Kidney (tissue), 14 donors: ENCODE results near the gene SEMA4G. TPM values are rescaled to one million over a fixed set of nuclear protein-coding genes. Genes with fewer than 3 reads are reported as not detected.

Experiments
- DNase-seq, 5 donors: peaks; one replicate each; pipeline ENCODE4 v3.0.0-alpha.2; 2013 to 2020
- FAIRE-seq: peaks from 2 replicates; lab custom pipeline; 2012; peaks lifted over from hg19 to GRCh38; lab: Jason Lieb, UNC
- H3K27ac ChIP-seq, 2 donors: one replicate each; pipeline ENCODE4 v1.7.0; 2013; ENCODE audit warnings: low read depth in 2 of 2, low read length in 2 of 2, inconsistent platforms in 1 of 2
- H3K27me3 ChIP-seq: one replicate; pipeline ENCODE4 v1.7.1; 2013; ENCODE audit warnings: low read length, inconsistent platforms; ENCODE audit not compliant: control insufficient read depth, insufficient read depth
- H3K36me3 ChIP-seq, 3 donors: one replicate each; pipeline versions ENCODE4 v1.7.0 to v1.7.1; 2013; ENCODE audit warnings: low read length in 3 of 3, control low read depth in 1 of 3, inconsistent platforms in 1 of 3; ENCODE audit not compliant: insufficient read depth in 3 of 3, control insufficient read depth in 2 of 3
- H3K4me1 ChIP-seq, 3 donors: one replicate each; pipeline versions ENCODE4 v1.7.0 to v1.7.1; 2013; ENCODE audit warnings: low read length in 3 of 3, inconsistent platforms in 1 of 3, low read depth in 1 of 3; ENCODE audit not compliant: control insufficient read depth in 2 of 3, insufficient read depth in 2 of 3
- H3K4me3 ChIP-seq, 3 donors: one replicate each; pipeline versions ENCODE4 v1.7.0 to v1.8.1; 2013; ENCODE audit warnings: low read length in 3 of 3, control low read depth in 1 of 3, inconsistent platforms in 1 of 3
- H3K9ac ChIP-seq, 3 donors: one replicate each; pipeline versions ENCODE4 v1.7.0 to v1.7.1; 2013; ENCODE audit warnings: low read length in 3 of 3, control low read depth in 1 of 3, inconsistent platforms in 1 of 3
- H3K9me3 ChIP-seq, 3 donors: one replicate each; pipeline versions ENCODE4 v1.7.0 to v1.7.1; 2013; ENCODE audit warnings: low read length in 3 of 3, control low read depth in 1 of 3, inconsistent platforms in 1 of 3; ENCODE audit not compliant: control insufficient read depth in 2 of 3, insufficient read depth in 1 of 3
- intact Hi-C: fragments of 100-400 bp; cut with DNase I; formaldehyde crosslinking; loops from one replicate; pipeline ENCODE4 v1.11.1; 2022
- polyA plus RNA-seq: library from polyadenylated mRNA; stranded (reverse); fragments of 350-450 nt; fragmentation: Illumina TruSeq; extraction: RNeasy Lipid Tissue Mini Kit (QIAGEN cat#74804); gene quantifications from one replicate; pipeline ENCODE4 v1.2.3, GENCODE V29; 2014; ENCODE audit warnings: low read depth, low replicate concordance; ENCODE audit not compliant: insufficient read depth
- total RNA-seq: library from RNA; stranded (reverse); fragmentation: NEBNext Ultra II Directional; extraction: Animal tissue kit (Norgen Biotek cat#: 25700); gene quantifications from one replicate; pipeline ENCODE4 v1.2.1, GENCODE V29; 2021
- TF ChIP-seq, protein P1 (sequence below): IDR thresholded peaks from 3 replicates; pipeline ENCODE4 v1.5.1; 2012; ENCODE audit warnings: mild to moderate bottlenecking, moderate library complexity, borderline replicate concordance; ENCODE audit not compliant: insufficient read depth; ENCODE audit errors: extremely low read depth
- donor health status: control.
- donor health status: control.
- donor health status: control.
- donor health status: control.
- donor health status: control.
- donor health status: DM: yes; HTN: yes; CAD: no.
- donor health status: Normal renal cell carcinoma (clear cell type).

SEMA4G gene
- total and polyA plus RNA-seq, 2 donors from 2014 or later = 6.1 to 23.5 TPM

DNA sequence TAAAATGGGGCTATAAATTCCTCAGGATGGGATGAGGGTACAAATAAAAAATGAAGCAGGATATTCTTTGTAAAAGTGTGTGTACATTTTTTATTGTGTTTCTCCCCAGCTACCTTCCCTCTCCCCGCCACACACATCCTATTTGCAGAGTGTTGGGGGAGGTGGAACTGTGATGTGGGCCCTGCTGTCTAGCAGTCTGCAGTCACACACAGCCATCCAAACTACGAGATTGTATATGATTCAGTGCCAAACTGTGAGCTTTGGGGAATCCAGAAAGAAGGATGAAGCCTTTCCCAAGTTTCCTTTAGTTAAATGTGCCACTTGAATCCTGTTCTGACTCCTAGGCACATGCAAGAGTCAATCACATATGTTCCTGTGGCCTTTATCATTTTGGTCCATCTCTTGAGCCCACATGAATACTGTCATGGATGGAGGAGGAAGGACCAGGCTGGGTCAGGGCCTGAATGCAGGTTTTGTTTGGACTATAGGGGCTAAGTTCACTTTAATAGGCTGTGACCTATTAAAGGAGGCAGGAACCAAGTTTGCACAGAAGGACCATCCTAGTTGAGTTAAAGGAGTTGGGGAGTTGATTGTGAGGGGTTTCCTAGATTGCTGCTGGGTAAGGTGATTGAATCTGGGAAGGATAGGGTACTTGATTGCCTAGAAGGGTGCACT is 1.1 kb upstream of the SEMA4G start:
- Histone ChIP-seq H3K4me1 (peaks cover 5 to 24% (median 24%) of the 10 kb centered on the region in 3 donors), H3K27me3 (no peaks in the 10 kb centered on the region), H3K4me3 (peak overlapping the region in 1 of 3 donors; percentile 76), H3K27ac (no peak overlapping the region), H3K36me3 (peaks cover 4 to 5% (median 4%) of the 10 kb centered on the region in 3 donors), H3K9me3 (no peaks in the 10 kb centered on the region), H3K9ac (peak overlapping the region in 1 of 3 donors; percentile 69)
- FAIRE-seq = no peak
- intact Hi-C loops = no loop called here
- TF ChIP-seq, protein P1, sequence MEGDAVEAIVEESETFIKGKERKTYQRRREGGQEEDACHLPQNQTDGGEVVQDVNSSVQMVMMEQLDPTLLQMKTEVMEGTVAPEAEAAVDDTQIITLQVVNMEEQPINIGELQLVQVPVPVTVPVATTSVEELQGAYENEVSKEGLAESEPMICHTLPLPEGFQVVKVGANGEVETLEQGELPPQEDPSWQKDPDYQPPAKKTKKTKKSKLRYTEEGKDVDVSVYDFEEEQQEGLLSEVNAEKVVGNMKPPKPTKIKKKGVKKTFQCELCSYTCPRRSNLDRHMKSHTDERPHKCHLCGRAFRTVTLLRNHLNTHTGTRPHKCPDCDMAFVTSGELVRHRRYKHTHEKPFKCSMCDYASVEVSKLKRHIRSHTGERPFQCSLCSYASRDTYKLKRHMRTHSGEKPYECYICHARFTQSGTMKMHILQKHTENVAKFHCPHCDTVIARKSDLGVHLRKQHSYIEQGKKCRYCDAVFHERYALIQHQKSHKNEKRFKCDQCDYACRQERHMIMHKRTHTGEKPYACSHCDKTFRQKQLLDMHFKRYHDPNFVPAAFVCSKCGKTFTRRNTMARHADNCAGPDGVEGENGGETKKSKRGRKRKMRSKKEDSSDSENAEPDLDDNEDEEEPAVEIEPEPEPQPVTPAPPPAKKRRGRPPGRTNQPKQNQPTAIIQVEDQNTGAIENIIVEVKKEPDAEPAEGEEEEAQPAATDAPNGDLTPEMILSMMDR = no peak
- DNase-seq = no peak

- Histone ChIP-seq H3K4me1 (peaks cover 5 to 24% (median 24%) of the 10 kb centered on the region in 3 donors), H3K9me3 (no peaks in the 10 kb centered on the region), H3K36me3 (peaks cover 4 to 5% (median 4%) of the 10 kb centered on the region in 3 donors), H3K4me3 (peak overlapping the region; percentile 37 to 76 (median 54)), H3K27me3 (no peaks in the 10 kb centered on the region), H3K9ac (peak overlapping the region; percentile 20 to 69 (median 35)), H3K27ac (no peak overlapping the region)
- FAIRE-seq (no peak), DNase-seq (peak in 1 of 5 donors; percentile 29)
- TF ChIP-seq, protein P1 = no peak
- intact Hi-C loops = no loop called here
Observed at GRCh38 chr10:100968863-100969186, 479 bp upstream of the SEMA4G start.

DNA sequence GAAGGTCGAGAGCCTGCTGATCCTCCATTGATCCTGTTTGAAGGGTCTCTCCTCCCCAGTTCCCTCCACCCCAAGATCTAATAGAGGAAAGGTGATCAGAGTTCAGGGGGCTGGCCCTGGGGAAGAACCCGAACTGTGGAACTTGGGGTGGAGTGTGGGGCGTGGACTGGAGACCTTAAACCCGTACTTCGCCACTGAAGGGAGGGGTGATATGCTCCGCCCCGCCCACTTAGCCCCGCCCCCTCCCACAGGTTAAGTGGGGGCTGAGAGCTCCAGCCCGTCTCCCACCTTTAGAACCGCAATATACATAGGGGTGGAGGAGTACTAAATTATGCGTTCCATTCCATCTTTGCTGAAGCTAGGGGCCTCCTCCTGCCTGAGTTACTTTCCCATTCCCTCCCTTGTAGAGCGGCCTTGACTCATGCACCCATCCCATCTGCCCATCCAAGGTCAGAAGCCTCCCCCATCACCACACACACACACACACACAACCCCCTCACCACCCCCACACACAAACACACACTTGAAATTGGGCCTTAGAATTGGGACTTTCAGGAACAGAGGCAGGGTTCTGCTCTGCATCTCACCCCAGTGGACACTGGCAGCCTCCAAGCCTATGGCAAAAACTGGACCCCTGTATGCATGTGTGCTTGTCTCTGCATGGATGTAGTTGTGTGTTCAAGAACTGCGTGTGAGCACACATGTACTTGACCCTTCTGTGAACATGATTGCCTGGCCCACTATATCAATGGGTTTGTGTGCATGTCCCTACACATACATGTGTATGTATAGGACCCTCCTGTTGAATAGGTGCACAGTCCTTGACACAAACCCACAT is 991 bp downstream of the SEMA4G start:
- FAIRE-seq (no peak), DNase-seq (peak in 3 of 5 donors; percentile 32 to 77 (median 59))
- peaks cover 2 to 5% (median 4%) of the 10 kb centered on the region in 3 donors for H3K36me3 ChIP-seq
- no peaks in the 10 kb centered on the region for H3K9me3 ChIP-seq
- intact Hi-C loops = no loop called here
- peak overlapping the region; percentile 8 to 61 for H3K27ac ChIP-seq
- H3K4me3 ChIP-seq = peak overlapping the region; percentile 47 to 76 (median 60)
- H3K9ac ChIP-seq = peak overlapping the region in 1 of 3 donors; percentile 70
- TF ChIP-seq, protein P1 = no peak
- peaks cover 5 to 24% (median 24%) of the 10 kb centered on the region in 3 donors for H3K4me1 ChIP-seq
- no peaks in the 10 kb centered on the region for H3K27me3 ChIP-seq
